ENCODE results near the gene INTS11.

The INTS11 gene

DNA sequence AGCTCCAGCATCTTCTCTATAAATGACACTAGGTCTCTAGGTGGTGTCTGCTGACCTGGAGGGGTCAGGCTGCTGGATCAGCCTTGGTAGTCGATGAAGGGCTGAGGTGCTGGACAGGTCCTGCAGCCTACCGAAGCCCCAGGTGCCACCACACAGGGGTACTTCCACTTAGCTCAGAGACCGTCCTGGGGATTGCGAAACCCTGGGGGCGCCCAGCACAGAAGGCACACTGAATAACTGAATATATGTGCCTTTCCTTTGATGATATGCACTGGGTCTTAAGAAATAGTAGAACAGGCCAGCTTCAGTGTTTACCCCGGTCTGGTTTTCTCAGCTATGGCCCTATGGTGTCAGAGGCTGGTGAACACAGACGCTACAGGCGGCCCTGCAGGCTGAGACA is 61.7 kb downstream of the INTS11 start:
- no peak for DNase-seq (ENCODE audit: low spot score)

DNA sequence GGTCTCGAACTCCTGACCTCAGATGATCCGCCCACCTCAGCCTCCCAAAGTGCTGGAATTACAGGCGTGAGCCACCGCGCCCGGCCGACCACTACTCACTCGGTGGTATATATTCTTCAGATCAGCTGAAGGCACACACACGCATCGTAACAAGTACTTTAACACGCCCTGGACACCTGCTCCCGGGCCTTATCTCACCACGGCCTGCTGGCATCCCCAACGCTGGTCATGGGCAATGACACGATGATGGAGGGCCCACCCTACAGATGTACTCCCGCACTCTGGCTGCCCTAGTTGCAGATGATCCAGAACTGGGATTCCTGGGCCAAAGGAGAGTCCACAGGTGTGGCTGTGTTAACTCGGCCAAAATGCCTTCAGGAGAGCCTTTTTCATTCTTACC is 62.4 kb downstream of the INTS11 start:
- no peak for DNase-seq (ENCODE audit: low spot score)

All from activated CD4-positive, alpha-beta T cell treated with anti-CD3 and anti-CD28 coated beads, Interleukin-2, Interleukin-4, amounts not matched to agents 100 ng/mL and 50 ng/mL, durations not matched to agents 16 hours and 8 hours (primary cell).